AG20443 (cell line): Measurements from ENCODE around the gene SBSN.

Source experiments
- DNase-seq: peaks from one replicate; pipeline ENCODE4 v3.0.0; 2012; ENCODE audit warnings: low spot score, mixed read lengths

SBSN gene

DNA sequence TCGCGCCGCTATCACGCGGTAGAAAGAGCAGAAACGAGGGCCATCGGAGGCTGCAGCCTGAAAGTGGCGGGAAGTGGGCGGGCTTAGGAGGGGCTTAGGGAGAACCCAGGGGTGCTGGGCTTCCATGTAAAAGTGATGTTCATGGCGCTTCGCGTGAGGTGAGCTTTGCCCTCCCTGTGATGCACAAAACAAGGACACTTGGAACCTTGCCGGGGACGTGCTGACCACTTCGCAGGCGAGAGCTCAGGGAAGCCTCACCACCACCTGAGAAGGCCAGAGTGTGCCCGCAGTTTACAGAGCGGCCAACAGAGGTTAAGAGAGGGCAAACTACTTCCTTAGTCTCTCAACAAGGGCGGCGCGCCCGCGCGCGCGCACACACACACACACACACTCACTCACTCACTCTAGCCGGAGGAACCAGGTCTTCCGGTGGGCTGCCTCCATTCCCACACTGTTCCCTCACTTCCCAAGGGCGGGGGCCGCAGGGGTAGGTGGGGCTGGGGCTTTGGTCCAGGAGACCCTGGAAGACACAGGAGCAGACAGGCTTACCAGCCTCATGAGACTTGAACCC lies 5.8 kb upstream of the SBSN start:
- DNase-seq, result peak; percentile 48

DNA sequence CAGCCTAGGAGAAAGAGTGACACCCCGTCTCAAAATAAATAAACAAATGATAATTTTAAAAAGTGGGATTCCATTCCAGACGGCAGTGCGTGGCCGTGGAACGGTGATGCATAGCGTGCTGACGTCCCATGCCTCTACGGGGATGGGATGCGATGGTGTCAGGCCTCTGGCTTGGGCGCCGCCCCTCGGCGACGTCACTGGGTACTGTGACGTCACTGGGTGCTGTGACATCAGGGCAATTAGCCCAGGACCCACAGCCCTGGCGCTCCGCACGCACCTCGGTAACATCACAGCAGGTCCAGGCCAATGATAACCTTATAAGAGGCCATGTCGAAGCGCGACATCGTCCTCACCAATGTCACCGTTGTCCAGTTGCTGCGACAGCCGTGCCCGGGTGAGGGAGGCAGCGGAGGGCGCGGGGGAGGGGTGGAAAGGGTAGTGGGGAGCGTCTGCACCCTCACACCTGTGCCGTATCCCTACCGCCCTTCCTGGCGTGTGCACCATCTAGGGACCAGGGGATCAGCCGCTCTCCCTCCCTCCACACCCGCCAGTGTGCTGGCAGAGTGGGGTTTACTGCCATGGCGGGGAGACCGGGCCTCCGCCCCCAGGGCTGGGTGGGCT lies 5.2 kb upstream of the SBSN start, which contains the start of gene GAPDHS:
Gene GAPDHS (plus strand): TSS at position 256 of the 621 bp plus-strand sequence. CDS start 72 bp downstream, at position 328.
- peak; percentile 40 for DNase-seq

DNA sequence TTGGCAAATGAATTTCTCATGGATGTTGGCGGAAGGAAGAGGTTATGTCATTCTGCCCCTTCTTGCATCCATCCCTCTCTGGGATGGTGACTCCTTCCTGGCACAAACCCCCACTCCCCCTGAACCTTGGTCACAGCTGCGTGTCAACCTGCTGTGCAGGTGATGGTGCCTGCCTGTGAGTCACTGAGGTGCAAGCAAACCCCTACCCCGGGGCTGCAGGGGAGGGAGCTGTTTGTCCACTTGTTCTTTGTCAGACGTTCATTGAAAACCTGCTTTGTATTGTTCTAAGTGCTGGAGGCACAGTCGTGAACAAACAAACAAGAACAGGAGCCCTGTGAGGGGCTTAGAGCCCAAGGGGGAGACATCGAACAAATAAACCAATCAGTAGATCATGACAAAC lies 3.2 kb upstream of the SBSN start:
- no peak for DNase-seq

DNA sequence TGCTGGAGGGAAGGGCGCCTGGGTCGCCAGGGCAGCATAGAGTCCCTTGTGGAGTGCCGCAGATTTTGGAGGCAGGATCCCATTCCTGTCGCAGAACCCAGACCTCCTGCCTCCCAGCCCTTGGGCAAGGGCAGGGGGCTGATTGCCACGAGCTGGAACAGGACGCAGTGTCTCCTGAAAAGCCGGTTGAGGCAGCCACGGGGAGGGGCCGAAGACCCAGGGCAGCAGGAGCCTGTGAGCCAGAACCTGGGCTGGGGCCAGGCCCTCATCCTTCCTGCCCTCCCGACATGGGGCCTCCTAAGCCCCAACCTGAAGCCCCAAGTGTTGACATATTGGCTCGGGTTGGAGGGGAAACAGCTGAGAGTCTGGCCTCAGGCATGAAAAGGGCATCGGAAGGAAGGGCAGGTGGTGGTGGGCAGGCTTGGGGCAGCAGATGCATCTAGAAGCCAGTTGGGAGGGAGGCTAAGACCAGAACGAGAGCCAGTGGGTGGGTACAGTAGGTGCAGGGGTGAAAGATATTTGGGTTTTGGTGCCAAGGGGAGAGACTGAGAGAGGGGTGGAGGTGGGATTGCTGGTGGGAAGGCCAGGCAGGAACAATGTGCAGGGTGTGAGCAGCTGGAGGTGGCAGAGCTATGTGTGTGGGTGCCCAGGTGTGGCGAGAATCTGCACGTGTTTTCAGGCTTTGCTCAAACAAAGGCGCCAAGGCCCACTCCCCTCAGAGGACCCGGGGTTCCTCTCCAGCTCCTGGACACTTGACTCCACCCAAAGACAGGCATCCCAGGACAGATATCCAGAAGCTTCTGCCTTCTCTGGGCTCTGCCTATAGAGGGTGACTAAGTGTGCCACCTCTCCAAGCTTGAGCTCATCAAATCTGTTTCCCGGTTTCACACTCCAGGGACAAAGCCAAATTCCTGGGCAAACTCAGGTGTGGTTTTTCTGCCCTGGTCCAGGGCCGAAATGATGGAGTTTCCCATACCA lies 1.4 kb upstream of the SBSN start:
- no peak for DNase-seq

DNA sequence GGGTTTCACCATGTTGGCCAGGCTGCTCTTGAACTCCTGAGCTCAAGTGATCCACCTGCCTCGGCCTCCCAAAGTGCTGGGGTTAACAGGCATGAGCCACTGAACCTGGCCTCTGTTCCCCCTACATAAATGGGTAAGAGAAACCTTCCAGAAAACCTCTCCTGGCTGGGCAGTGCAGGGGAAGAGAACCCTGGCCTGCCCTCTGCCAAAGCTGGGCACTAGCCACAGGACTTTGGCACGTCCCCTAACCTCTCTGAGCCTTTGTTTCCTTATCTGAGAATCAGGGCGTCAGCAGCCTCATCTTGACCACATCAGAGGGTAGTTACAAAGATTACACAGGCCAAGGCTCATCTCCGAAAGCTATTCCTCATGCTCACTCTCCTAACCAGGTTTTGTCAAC lies 2.2 kb downstream of the SBSN start:
- no peak for DNase-seq

DNA sequence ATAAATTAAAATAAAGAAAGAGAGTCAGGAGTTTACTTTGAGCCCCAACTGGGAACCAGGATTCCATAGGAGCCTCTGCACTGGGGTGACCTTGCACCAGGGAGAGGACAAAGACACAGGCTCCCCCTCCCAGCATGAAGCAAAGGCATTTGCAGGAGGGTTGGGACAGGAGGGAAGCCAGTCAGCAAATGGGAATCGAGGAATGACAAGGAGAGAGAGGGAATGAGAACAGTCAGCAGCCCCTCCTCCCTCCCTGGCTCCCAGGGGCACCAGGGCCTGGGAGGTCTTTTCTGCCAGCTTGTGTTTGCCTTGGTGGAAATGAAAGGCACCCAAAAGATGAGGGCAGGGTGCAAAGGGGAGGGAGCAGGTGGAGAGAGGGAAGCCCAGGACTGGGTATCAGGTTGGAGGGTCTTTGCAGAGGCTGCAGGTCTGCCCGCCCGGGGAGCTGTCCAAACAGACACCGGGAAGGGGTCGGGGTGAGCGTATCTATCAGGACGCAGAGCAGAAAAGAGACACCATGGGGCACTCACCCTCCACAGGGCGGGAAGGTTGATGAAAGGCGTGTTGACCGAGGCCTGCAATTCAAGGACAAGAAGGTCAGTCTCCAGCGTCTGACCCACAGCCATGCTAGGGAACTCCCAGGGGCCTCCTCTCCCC lies 3.8 kb downstream of the SBSN start:
- DNase-seq, result no peak

DNA sequence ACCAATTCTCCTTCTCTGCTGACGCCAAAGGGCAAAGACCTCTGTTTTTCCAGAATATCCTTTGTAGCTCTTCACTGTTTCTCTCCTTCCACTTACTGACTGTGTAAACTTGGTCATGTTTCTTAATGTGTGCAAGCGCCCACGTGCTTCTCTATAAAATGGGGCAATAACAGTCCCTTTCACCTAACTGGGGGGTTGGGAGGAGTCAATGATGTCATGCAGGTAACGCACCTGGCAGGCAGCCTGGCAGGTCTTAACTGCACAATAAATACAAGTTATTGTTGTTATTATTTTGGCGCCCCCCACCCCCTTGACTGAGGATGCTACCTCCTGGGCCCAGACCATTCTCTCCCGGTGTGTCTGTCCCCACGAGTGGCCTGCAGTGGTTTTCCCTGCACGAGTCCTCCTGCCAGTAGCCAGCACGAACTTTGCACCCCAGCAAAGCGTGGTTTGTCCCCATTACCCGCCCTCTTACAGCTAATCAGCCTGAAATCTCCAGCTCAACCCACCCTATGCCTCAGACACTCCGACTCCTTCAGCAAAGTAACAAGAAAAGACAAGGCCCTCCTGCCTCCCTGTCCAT lies 5.3 kb downstream of the SBSN start:
- DNase-seq, result no peak

DNA sequence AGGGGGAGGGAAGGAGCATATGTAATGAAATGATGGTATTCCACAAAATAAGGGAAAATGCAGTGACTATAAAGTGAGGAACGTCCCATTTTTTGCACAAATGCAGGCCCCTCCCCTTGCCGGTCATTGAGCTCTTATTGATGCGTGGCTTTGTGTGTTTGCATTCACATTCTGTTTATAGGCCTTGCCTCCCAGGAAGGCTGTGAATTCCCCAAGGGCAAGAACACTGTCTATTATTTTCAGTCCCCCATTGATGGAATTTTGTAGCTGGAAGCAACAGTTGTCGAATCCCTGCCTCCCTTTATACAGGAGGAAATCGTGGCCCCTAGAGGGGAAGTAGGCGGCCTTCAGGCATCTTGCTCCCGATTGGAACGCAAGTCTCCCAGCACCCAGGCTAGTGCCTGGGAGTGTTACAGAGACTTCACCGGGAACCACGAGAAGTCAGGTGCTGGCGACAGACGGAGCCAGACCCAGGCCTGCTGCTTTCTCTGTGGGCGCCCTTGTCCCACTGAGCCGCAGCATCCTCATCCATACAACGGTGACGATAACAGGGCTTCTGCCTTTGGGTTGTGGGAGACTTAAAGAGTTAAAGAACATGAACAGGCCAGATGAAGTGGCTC lies 6.9 kb downstream of the SBSN start:
- DNase-seq, result no peak

DNA sequence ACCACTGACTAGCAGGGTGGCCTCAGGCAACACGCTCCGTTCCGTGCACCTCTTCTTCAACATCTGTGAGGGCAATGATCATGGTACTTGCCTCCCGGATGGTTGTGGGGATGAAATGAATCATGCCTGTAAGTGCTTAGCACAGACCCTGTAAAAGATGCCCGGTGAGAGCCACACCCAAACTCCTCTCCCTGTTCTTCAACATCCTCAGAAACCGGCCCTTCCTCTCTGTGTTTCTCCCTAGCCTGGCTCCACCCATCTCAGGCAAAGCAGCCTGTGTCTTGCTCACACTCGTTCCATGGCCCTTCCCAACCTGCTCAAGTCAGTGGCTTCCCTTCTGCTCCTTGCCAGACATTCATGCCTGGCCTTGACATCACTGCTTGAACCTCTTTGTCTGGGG lies 8.8 kb downstream of the SBSN start:
- peak; percentile 56 for DNase-seq

DNA sequence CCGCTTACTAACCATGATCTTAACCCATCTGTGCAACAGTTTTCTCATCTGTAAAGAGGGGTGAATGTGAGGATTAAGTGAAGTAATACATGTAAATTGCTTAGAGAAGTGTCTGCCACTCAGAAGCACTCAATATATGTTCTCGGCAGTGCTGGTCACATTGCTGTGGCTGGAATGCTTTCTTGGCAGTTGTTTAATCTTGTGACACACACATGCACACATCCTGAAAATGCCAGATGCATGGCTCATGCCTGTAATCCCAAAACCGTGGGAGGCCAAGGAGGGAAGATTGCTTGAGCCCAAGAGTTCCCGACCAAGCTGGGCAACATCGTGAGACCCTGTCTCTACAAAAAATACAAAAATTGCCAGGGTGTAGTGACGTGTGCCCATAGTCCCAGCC lies 9.8 kb downstream of the SBSN start:
- DNase-seq, result peak; percentile 90

DNA sequence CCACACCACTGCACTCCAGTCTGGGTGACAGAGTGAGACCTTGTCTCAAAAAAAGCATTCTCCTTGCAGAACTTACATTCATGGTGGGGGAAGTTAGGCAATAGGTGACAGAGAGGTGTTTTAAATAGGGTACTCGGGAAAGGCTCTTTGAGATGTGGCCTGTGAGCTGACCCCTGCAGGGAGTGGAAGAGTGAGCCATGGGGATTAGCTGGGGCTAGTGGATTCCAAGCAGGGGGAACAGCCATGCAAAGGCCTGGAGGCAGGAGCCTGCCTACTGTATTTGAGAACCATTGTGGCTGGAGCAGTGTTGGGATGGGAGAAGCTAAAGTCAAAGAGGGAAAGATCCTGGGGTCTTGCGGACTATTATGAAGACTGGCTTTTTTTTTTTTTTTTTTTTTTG lies 10.8 kb downstream of the SBSN start:
- no peak for DNase-seq

DNA sequence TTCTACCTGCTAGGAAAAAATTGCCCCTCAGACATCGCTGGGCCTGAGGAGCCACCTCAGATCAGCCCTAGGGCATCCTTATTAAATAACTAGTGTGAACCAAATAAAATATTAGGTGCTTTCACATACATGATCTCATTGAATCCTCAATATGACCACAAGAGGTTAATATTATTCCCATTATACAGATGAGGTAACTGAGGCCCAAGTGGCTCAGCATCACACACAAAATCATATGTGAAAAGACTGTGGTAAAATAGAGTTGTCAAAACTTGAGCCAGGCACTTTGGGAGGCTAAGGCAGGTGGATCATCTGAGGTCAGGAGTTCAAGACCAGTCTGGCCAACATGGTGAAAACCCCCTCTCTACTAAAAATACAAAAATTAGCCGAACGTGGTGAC lies 11.8 kb downstream of the SBSN start:
- DNase-seq, result no peak

DNA sequence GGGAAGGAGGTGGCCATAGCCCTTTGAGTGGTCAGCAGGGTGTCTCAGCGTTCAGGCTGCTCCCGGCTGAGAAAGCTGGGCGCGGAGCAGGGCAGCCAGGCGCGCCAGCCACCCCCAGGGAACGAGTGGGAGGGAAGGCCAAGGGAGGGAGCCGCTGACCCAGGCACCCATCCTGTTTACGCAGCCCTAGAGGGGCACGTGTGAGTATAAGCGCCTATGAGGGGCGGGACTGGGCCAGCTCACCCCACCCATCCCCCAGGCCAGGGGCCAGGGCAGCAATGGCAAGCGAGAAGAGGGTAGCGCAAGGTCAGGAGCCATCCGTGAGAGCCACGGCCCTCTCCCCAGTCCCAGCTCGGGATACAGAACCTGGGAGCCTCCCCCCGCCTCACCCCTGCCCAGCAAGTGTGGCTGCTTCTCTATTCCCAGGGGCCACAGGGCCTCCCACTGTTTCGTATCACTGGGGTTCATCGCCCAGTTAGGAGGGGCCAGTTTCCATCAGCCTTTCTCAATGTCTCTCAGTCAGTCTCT lies 13.8 kb downstream of the SBSN start:
- peak; percentile 44 for DNase-seq

DNA sequence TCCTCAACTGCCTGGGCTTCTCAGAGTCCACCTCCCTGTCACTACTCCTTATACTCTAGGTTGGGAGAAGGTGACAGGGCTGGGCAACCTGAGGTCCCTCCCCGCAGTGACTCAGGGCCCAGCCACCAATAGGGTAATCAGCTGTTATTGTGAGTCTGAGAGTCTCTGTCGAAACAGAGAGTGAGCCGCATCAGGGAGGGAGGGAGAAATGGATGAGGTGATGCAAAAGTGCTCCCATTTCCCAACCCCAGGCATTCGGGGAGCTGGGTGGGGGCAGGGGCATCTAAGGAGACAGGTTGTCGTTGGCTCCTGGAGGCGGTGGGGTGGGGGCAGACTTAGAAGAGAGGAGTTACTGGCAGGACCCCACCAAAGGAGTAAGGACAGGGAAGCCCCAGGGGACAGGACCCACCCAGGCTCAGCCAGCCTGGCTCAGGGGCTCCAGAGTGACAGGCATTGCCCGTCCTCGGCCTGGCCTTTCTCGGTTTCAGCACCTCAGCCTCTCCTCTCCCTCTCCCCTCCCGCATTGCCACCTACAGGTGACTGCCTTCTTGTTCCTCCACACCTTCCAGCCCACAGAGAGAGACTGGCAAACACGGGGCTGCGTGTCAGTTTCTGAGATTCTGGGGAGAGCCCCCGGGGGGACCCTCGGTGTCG lies 14.4 kb downstream of the SBSN start, which contains the start of gene DMKN:
Gene DMKN (minus strand): TSS at position 22 of the 654 bp plus-strand sequence. CDS start 174 bp downstream, outside the sequence.
- peak; percentile 86 for DNase-seq

DNA sequence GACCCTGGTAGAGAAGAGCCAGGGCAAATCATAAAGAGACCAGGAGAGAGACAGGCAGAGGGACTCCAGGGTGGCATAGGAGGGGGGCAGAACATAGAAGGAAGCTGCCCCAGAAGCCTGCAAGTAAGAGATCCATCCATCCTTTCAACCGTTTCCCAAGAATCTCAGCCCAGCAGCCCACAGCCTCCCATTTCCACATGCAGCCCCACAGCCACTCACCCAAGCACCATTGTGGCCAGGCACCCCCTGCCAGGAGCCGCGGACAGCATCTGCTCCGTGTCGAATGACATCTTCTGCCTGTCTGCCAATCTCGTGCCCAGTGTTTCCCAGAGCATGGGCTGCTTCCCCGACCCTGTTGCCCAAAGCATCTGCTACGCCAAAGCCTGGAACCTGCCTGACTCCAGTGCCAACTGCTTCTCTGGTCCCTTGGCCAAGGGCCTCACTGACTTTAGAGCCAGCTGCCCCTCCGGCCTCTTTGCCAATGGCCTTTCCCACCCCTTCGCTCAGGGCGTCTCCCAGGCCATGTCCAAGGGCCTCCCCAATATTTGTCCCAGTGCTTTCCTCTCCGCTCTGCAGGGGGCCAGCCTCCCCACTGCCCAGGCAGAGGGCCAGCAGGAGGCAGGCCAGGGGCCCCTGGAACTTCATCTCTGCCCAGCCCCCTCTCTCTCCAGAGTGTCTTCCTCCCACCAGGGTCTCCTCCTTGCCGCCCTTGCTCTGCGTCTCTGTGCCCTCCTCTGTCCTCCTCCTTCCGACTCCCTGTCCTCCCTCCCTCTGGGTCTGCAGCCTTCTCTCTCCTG lies 15.1 kb downstream of the SBSN start:
- no peak for DNase-seq

DNA sequence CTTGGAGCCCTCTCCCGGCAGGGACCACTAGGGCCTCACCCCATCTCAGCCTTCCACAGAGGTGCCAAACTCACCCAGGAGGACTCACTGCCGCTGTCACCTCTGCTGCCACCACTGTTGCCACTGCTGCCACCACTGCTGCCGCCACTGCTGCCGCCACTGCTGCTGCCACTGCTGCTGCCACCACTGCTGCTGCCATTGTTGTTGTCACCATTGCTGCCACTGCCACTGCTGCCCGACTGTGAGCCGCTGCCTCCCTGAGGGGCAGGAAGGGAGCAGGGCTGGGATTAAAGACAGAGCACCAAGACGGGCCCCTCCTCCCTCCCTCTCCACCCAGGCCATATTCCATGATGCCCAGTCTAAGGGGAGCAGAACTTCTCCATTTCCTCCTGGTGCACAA lies 16.8 kb downstream of the SBSN start:
- no peak for DNase-seq

DNA sequence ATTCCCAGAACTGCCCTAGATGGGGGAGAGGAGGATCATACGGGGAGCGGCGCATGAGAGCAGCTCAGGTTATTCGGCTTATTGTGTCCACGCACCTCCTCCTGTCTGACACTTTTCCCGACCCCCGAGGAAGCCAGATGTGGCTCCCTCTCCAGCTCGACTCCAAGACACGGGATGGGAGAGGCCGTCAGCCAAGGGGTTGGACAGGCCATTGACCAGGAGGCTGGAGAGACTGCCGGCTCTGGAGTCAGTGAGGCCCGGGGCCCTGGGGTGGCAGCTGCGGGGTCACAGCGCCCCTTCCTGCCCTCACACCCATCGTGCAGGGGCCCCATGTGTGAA lies 17.5 kb downstream of the SBSN start:
- no peak for DNase-seq

DNA sequence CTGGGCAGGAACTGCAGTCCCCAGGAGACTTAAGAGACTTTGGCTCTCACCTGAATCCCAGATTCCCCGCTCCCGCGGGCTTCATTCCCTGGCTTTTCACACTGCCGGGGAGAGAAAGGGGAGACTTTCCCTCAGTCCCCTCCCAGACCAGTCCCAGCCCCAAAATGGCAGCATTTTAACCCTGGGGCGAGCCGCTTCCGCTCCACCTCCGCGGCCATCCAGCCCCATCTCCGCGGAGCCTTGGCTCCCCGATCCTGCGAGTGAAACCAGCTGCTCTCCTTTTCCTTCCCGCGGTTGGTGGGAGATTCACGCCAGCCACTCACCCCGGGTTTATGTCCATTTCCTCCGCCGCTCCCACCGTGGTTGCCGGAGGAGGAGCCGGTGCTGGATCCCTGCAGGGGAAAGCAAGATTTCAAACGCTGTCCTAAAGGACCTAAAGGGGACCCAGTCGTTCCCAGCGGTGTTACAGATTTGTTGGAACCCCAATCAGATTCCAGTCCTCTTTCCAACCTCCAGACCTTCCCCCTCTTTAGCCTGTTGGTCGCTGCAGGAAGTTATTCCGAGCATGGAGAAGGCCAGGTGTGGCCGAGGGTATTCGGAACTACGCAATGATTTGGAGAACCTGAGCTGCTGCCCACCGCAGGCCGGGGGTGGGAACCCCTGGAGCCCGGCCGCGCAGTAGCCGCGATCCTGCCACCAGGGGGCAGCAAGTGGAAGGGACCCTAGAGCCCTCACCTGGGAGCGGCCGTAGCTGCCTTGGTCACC lies 18.1 kb downstream of the SBSN start:
- DNase-seq, result peak; percentile 85

DNA sequence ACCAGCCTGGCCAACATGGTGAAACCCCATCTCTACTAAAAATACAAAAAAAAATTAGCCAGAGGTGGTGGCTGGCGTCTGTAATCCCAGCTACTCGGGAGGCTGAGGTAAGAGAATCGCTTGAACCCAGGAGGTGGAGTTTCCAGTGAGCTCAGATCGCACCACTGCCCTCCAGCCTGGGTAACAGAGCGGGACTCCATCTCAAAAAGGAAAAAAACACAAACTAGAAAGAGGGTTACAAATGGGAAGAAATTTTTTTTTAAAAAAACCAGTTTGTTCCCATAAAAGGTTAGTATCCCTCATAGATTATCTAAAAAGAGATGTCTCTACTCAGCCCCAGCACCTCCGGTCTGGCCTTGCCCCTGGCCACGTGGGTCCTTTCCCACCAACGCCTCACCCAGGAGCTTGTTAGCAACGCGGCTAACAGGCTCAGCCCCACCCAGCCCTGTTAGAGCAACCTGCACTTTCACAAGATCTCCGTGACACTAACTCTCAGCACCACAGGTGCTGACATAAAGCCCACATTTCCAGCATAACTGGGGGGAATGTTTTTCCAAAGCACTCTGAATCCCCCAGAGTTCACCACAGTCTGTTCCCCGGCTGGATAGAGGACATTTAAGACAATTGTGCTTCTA lies 19.0 kb downstream of the SBSN start:
- no peak for DNase-seq
